GM12878 (cell line): ENCODE data around the gene COL4A2. TPM values are rescaled to one million over a fixed set of nuclear protein-coding genes. Genes with fewer than 3 reads are reported as not detected.

Source experiments
- ATAC-seq: fragments of 200-7000 bp; cut with Tn5 transposase; 3 replicates; pipeline ENCODE4 v1.9.1; 2020; ENCODE audit warnings: mild to moderate bottlenecking, moderate library complexity
- BruUV-seq: library from RNA; stranded (reverse); fragments of 400-500 nt; replicated peaks from 2 replicates; lab custom pipeline; 2021; lab: Mats Ljungman, UMichigan
- CTCF ChIA-PET: fragments of 300-600 bp; sonication (Branson Sonifier 250); formaldehyde crosslinking; extraction: SDS; loops from one replicate; lab custom pipeline; 2021; ENCODE audit warnings: inconsistent platforms; lab: Yijun Ruan, JAX
- POLR2A ChIA-PET: fragments of 350-600 bp; formaldehyde crosslinking; extraction: SDS; loops from one replicate; lab custom pipeline; 2021; ENCODE audit warnings: inconsistent platforms; lab: Charles Lee
- RAD21 ChIA-PET: fragments of 300-600 bp; sonication (Branson Sonifier 250); formaldehyde crosslinking; loops from one replicate; lab custom pipeline; 2023; ENCODE audit warnings: antibody characterized with exemption; ENCODE audit not compliant: unreplicated experiment; lab: Charles Lee
- SMC1A ChIA-PET: fragments of 300-600 bp; sonication (Branson Sonifier 250); formaldehyde crosslinking; loops from one replicate; lab custom pipeline; 2023; ENCODE audit not compliant: unreplicated experiment, uncharacterized antibody; lab: Charles Lee
- DNase-seq: peaks from one replicate; pipeline ENCODE4 v3.0.0-alpha.2; 2011; ENCODE audit warnings: low read depth, low spot score
- FAIRE-seq: peaks from 3 replicates; lab custom pipeline; 2011; peaks lifted over from hg19 to GRCh38; lab: Jason Lieb, UNC
- H2AFZ ChIP-seq: 2 replicates; pipeline ENCODE4 v1.6.0; 2011; ENCODE audit warnings: low read depth, low read length, control low read depth; ENCODE audit not compliant: control insufficient read depth
- H3K27ac ChIP-seq: 2 replicates; pipeline ENCODE4 v1.5.1; 2011; ENCODE audit warnings: control low read depth; ENCODE audit not compliant: control insufficient read depth, insufficient read depth
- H3K27me3 ChIP-seq, 2 experiments: replicated peaks in 1 of 2; 2 replicates each; pipeline versions ENCODE4 v1.6.0 to v1.6.1; 2011; ENCODE audit warnings: low read length in 1 of 2; ENCODE audit not compliant: control insufficient read depth in 2 of 2, insufficient read depth in 2 of 2
- H3K36me3 ChIP-seq, 2 experiments: 2 replicates each; pipeline ENCODE4 v1.5.1; 2011; ENCODE audit warnings: low read length in 1 of 2; ENCODE audit not compliant: control insufficient read depth in 2 of 2, insufficient read depth in 2 of 2
- H3K4me1 ChIP-seq: 2 replicates; pipeline ENCODE4 v1.6.1; 2011; ENCODE audit warnings: mild to moderate bottlenecking, low read length, moderate library complexity, mixed read lengths; ENCODE audit not compliant: control insufficient read depth, insufficient read depth
- H3K4me2 ChIP-seq: 2 replicates; pipeline ENCODE4 v1.6.0; 2011; ENCODE audit warnings: control low read depth; ENCODE audit not compliant: control insufficient read depth, insufficient read depth
- H3K4me3 ChIP-seq: fragments of 200-600 bp; sonication (generic); 2 replicates; pipeline ENCODE4 v1.5.1; 2016
- H3K79me2 ChIP-seq: 2 replicates; pipeline ENCODE4 v1.6.0; 2011; ENCODE audit warnings: low read length; ENCODE audit not compliant: control insufficient read depth, insufficient read depth
- H3K9ac ChIP-seq: 2 replicates; pipeline ENCODE4 v1.8.0; 2011; ENCODE audit warnings: low read length, control low read depth, mixed read lengths; ENCODE audit not compliant: control insufficient read depth, insufficient read depth
- H3K9me3 ChIP-seq: replicated peaks from 3 replicates; pipeline ENCODE4 v1.5.1; 2011; ENCODE audit warnings: mild to moderate bottlenecking, low read length; ENCODE audit not compliant: control insufficient read depth, insufficient read depth
- H4K20me1 ChIP-seq: 2 replicates; pipeline ENCODE4 v1.6.0; 2011; ENCODE audit not compliant: control insufficient read depth, insufficient read depth
- CHD4 ChIP-seq: fragments of 200-600 bp; sonication (generic); IDR thresholded peaks from 2 replicates; pipeline ENCODE4 v1.6.1; 2016; ENCODE audit warnings: mild to moderate bottlenecking
- HDAC6 ChIP-seq: fragments of 200-600 bp; sonication (generic); IDR thresholded peaks from one replicate; pipeline ENCODE4 v1.8.0; 2017; ENCODE audit warnings: antibody characterized with exemption; ENCODE audit not compliant: unreplicated experiment
- KAT2A ChIP-seq: conservative IDR thresholded peaks from 2 replicates; pipeline ENCODE4 v1.6.1; 2011; ENCODE audit warnings: low read depth, low read length; ENCODE audit not compliant: control insufficient read depth
- KLF5 ChIP-seq: fragments of 450-650 bp; IDR thresholded peaks from 2 replicates; pipeline ENCODE4 v1.6.1; 2014; ENCODE audit warnings: mild to moderate bottlenecking; ENCODE audit not compliant: partially characterized antibody
- PAX5 ChIP-seq: IDR thresholded peaks from 2 replicates; pipeline ENCODE4 v1.6.1; 2011; ENCODE audit warnings: low read depth, low read length, borderline replicate concordance
- PKNOX1 ChIP-seq: fragments of 450-650 bp; IDR thresholded peaks from 2 replicates; pipeline ENCODE4 v1.6.1; 2016; ENCODE audit warnings: mild to moderate bottlenecking
- PML ChIP-seq: IDR thresholded peaks from 2 replicates; pipeline ENCODE4 v1.6.1; 2012; ENCODE audit warnings: low read length, inconsistent platforms
- TCF3 ChIP-seq: IDR thresholded peaks from 2 replicates; pipeline ENCODE4 v1.6.1; 2012; ENCODE audit warnings: low read depth, mild to moderate bottlenecking, low read length, borderline replicate concordance; ENCODE audit not compliant: insufficient read depth
- YBX1 ChIP-seq: fragments of 450-650 bp; IDR thresholded peaks from 2 replicates; pipeline ENCODE4 v1.6.1; 2016; ENCODE audit warnings: antibody characterized with exemption
- ZNF384 ChIP-seq: IDR thresholded peaks from 2 replicates; pipeline ENCODE4 v1.6.1; 2012; ENCODE audit warnings: low read depth, mild to moderate bottlenecking, low read length, improper control_type of control experiment, borderline replicate concordance
- ZZZ3 ChIP-seq: IDR thresholded peaks from 2 replicates; pipeline ENCODE4 v1.6.1; 2011; ENCODE audit warnings: low read depth; ENCODE audit not compliant: control insufficient read depth, insufficient read length
- WGBS: methylation state at CpG from one replicate; pipeline ENCODE4 v1.1.6; 2016; ENCODE audit warnings: low lambda C conversion rate; ENCODE audit not compliant: insufficient replicate concordance, insufficient coverage; ENCODE audit errors: missing lambda C conversion rate; 5-methylcytosine and 5-hydroxymethylcytosine counted together
- in situ Hi-C: fragments of 300-500 bp; cut with MboI; formaldehyde crosslinking; loops from 9 replicates; pipeline ENCODE4 v1.14.3; 2018; ENCODE audit warnings: mixed read lengths
- intact Hi-C: fragments of 100-400 bp; cut with micrococcal nuclease; formaldehyde crosslinking; loops from one replicate; pipeline ENCODE4 v1.14.2; 2022; ENCODE audit not compliant: unreplicated experiment
- polyA plus RNA-seq, 11 experiments: library from polyadenylated mRNA; depleted of rRNA in 4 of 11; unstranded in 6 of 11; stranded (reverse) in 5 of 11; fragments of >200 nt; fragmentation: Nextera tagmentation in 4 of 11; fragmentation: Illumina TruSeq in 1 of 11; extraction: Ambion mirVana in 4 of 11; extraction: Trizol in 1 of 11; gene quantifications; 1 replicate in 1 of 11; 2 replicates in 10 of 11; pipeline versions ENCODE4 v1.2.1 to v1.2.3, GENCODE V29; 2011 to 2016; ENCODE audit warnings: inconsistent platforms in 2 of 11, missing spikeins in 2 of 11, low read depth in 1 of 11
- total RNA-seq, 4 experiments: library from RNA; depleted of rRNA in 3 of 4; stranded (reverse); fragments of >200 nt in 3 of 4; fragmentation: Illumina TruSeq in 1 of 4; extraction: Trizol in 1 of 4; gene quantifications; 2 replicates each; pipeline versions ENCODE4 v1.2.1 to v1.2.3, GENCODE V29; 2013 to 2021
- TF ChIP-seq, protein P1 (sequence below): IDR thresholded peaks from 2 replicates; pipeline ENCODE4 v1.6.1; 2012; ENCODE audit warnings: low read length, inconsistent platforms
- TF ChIP-seq, protein P2 (sequence below): fragments of 450-650 bp; IDR thresholded peaks from 2 replicates; pipeline ENCODE4 v1.6.1; 2014; ENCODE audit warnings: mild to moderate bottlenecking

The COL4A2 gene
- total and polyA plus RNA-seq, 10 of the 15 experiments (the other 5 are each of a cell fraction or from before 2014, with no cell fraction given), result 0.16 to 1.6 (median 0.62) TPM; not detected in 3

DNA sequence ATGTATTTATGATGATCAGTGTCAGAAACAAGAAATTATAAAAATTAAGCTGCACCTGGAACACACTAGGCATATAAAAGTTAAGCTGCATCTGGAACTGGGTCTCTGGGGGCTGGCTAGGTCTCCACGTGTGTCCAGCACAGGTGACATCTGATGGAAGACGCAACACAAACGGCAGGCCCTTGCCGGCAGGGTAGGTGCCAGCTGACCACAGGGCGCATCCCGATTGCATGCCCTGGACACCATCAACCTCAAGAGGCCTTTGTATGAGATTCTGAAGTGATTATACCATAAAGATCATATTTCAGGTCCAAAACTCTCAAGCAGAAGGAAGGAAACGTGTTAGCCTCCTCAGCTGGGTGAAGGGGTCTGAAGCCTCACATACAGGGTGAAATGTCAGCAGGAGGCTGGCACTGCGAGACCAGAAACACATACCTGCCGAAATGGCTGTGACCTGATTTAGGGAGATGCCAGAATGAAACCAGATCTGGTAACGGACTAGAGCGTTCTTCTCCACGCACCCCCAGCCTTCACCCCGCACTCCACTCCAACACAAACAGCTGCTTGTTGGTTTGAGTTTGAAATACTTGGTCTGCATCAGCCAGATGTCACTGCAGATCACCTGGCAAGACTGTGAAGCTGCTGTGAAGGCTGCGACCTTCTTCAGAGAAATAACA lies 37.4 kb upstream of the COL4A2 start:
- WGBS, result 32% methylated on average over 14 of the region's 14 CpGs
- intact Hi-C loops, result no loop called here
- POLR2A ChIA-PET, result no interaction called here
- no TSS peak for BruUV-seq
- H4K20me1 ChIP-seq, result no peaks in the 10 kb centered on the region
- no peak overlapping the region for H3K4me3 ChIP-seq
- no peak for FAIRE-seq
- no peaks in the 10 kb centered on the region for H3K79me2 ChIP-seq
- RAD21 ChIA-PET, result no interaction called here
- TF ChIP-seq TCF3 (no peak), KLF5 (no peak), CHD4 (no peak), HDAC6 (no peak), PAX5 (no peak), KAT2A (no peak), YBX1 (no peak), ZNF384 (no peak), ZZZ3 (no peak), PKNOX1 (no peak), PML (no peak)
- TF ChIP-seq, protein P1, sequence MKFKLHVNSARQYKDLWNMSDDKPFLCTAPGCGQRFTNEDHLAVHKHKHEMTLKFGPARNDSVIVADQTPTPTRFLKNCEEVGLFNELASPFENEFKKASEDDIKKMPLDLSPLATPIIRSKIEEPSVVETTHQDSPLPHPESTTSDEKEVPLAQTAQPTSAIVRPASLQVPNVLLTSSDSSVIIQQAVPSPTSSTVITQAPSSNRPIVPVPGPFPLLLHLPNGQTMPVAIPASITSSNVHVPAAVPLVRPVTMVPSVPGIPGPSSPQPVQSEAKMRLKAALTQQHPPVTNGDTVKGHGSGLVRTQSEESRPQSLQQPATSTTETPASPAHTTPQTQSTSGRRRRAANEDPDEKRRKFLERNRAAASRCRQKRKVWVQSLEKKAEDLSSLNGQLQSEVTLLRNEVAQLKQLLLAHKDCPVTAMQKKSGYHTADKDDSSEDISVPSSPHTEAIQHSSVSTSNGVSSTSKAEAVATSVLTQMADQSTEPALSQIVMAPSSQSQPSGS, result no peak
- TF ChIP-seq, protein P2, sequence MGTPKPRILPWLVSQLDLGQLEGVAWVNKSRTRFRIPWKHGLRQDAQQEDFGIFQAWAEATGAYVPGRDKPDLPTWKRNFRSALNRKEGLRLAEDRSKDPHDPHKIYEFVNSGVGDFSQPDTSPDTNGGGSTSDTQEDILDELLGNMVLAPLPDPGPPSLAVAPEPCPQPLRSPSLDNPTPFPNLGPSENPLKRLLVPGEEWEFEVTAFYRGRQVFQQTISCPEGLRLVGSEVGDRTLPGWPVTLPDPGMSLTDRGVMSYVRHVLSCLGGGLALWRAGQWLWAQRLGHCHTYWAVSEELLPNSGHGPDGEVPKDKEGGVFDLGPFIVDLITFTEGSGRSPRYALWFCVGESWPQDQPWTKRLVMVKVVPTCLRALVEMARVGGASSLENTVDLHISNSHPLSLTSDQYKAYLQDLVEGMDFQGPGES, result no peak
- H3K27me3 ChIP-seq, result peaks cover 3 to 4% of the 10 kb centered on the region in 2 experiments; a peak in 3 of 4 replicates
- H3K4me2 ChIP-seq, result no peak overlapping the region
- no peaks in the 10 kb centered on the region for H3K4me1 ChIP-seq
- no peak overlapping the region for H3K9ac ChIP-seq
- ATAC-seq, result no peak
- H2AFZ ChIP-seq, result no peak overlapping the region
- SMC1A ChIA-PET, result no interaction called here
- DNase-seq, result no peak
- CTCF ChIA-PET, result interaction anchor here (1.7 kb wide), 1 partner anchor 142 kb away, joined by 6 read pairs; no protein-coding TSS in a partner anchor
- no peaks in the 10 kb centered on the region for H3K9me3 ChIP-seq
- in situ Hi-C loops, result no loop called here
- no peak overlapping the region for H3K27ac ChIP-seq
- no peaks in the 10 kb centered on the region for H3K36me3 ChIP-seq
